GM19438 (cell line): ENCODE measurements around the gene ZBTB48.
"Not testable (repeated sequence)": the region's sequence is repeated elsewhere in the genome, so short reads cannot be mapped to it uniquely, and the experiment has no call there.

Source experiments
- ATAC-seq: cut with Tn5 transposase; IDR thresholded peaks from one replicate; pipeline ENCODE4 v1.9.1; 2021; ENCODE audit warnings: low read depth; ENCODE audit not compliant: unreplicated experiment

ZBTB48 gene

DNA sequence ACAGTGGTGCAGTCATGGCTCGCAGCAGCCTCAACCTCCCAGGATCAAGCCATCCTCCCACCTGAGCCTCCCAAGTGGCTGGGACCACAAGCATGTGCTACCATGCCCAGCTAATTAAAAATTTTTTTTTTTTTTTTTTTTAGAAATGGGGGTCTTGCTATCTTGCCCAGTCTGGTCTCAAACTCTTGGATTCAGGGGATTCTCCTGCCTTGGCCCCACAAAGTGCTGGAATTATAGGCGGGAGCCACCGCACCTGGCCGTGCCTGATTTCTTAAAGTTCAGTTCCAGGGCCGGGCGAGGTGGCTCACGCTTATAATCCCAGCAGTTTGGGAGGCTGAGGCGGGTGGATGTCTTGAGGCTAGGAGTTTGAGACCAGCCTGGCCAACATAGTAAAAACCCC, 51.3 kb downstream of the ZBTB48 start:
- ATAC-seq, result no peak

DNA sequence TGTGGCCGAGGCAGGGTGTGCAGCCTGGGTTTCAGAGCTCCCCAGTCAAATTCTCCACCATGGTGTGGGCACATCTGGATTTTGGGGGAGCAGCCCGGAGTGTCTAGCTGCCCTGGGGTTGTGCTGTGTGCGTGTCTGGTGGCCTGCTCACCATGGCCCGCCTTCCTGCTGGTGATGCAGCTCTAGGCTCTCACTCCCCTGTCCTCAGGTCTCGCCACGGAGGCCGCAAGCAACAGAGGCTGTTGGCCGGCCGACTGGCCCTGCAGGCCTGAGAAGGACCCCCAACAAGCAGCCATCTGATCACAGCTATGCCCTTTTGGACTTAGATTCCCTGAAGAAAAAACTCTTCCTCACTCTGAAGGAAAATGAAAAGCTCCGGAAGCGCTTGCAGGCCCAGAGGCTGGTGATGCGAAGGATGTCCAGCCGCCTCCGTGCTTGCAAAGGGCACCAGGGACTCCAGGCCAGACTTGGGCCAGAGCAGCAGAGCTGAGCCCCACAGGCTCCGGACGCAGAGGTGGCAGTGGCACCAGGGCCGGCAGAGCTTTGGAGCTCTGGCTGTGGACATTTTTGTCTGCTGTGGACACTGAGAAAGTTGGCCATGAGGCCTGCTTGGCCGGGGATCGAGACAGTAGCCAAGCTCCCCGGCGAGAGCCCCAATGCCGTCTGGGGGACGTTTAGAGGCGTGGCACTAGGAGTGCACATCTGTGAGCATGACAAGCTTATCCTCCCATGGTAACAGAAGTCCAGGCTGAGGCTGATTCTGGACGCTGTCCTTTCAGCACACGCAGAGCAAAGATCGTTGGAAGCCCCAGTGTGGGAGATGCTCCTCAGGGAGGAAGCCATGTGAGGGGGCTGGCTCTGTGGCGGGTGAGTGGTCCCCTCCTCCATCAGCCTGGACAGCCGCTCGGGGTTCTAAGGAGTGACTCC, 53.1 kb downstream of the ZBTB48 start:
- no peak for ATAC-seq

DNA sequence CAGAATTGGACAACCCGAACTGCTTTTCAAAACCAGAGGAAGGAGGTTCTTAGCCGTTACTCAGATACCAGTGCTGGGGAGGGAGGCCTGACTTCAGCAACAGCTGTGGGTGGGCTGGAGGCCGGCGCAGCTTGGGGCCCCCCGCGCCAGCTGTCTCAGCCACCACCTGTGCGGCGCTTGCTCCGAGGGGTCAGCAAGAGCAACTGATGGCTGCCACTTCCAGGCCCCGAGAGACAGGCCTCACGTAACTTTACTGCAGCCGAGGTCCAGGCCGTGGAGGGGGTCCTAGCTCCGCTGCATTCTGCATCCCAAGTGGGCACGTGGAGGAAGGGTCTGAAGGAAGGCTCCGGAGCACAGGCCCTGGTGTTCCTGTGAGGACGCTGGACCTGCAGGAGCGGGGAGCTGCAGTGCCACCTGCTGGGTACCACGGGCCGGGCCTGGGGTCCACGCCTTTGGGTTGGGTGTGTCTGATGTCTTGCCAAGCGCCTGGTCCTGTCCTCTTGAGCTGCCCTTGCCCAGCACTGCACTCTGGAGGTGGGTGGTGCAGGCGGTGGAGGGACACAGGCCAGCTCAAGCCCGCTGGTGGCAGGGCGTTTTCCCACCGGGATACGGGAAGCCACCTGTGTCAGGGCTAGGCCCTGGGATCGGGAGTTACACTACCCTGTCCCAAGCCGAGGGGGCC, 54.7 kb downstream of the ZBTB48 start:
- ATAC-seq, result no peak

DNA sequence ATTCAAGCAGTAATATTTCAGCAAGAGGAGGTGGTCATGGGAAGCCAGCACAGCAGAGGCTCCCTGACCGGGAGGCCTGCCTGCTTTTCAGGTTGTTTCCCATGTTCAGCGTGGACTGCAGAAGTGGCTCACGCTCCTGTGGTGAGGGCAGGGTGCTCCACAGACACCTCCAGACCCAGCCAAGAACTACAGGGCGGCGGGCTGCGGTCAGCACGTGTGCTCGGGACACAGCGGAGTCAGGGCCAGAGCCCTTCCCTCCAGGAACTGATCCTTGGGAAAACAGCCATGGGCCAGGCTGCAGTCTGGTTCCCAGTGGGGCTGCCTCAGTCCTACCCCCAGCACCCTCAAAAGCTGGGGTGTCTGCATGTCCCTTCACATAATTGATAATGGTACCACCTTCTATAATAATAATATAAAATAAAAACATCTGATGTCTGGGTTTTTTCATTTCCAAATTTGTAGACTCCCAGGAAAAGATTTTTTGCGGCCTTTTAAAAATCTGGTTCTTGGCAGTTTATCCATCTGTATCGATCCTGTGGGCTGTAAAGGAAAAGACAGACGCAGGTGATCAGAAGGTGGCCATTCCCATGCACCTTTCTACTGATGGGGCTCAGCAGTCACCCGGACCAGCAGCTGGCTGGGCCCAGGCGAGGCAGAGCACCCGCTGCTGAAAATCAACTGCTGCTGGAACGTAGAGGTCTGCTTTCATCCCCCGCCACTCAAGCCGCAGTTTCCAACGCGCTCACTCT, 55.5 kb downstream of the ZBTB48 start:
- no peak for ATAC-seq

DNA sequence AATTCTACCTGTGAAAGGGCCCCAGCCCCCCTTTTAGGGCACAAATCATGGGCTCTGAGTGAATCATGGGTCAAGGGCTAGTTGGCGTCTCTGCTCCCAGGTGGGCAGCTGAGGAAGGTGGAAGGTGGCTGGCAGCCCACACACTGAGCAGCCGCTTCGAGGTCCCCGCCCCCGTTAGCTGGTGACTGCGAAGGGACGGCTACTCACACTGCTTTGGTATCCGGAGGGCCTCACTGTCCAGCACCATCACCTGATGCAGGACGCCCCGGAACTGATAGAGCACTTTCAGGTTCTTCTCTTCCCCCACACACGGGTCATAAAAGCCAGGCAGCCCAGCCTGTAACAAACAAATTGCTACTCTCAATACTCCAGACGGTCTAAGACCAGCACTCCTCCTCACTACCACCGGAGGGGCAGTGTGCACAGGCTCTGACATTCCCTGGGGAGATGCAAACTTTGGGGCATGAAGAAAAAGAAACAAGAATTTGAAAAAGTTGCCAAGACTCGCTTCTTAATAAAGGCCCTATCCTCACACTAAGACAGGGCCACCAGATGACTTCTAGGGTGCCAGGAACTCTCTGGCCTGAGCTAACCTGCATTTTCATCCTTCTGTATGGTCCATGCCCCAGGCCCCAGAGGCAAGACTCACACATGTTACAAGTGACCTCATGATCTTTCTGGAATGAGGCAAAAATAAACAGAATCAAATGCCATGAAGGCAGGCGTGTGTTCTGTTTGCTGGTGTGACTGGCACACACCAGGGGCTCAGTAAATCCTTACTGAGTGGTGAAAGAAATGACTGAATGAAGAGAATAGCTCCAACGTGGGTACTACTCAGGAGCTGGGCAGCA, 56.3 kb downstream of the ZBTB48 start:
- no peak for ATAC-seq

DNA sequence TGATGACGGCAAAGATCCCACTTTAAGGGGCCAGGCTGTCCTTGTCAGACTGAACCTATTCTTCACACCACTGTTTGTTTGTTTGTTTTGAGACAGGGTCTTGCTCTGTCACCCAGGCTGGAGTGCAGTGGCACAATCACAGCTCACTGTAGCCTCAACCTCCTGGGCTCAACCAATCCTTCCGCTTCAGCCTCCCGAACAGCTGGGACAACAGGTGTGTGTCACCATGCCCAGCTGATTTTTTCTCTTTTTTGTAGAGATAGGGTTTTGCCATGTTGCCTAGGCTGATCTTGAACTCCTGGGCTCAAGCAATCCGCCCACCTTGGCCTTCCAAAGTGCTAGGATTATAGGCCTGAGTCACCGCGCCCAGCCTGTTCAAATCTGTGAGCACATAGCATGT, 57.0 kb downstream of the ZBTB48 start:
- not testable (repeated sequence) for ATAC-seq

DNA sequence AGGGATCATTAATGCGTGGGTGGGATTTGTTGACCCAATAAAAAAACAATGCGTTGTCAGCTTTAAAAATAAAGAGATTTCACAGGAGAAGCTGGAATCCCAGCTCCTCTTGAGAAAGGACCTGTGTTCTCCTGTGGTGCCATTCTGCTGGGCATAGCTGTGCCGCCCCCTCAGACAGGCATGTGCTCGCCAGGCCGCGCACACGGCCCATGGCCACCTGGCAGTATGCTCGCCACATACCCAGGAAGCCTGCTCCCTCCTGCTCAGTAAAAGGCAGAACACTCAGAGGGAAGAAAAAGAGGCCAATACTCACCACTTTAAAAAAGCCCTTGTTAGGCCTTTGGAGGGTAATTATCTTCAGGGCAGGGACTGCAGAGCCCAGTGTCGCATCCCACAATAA, 58.0 kb downstream of the ZBTB48 start:
- no peak for ATAC-seq

DNA sequence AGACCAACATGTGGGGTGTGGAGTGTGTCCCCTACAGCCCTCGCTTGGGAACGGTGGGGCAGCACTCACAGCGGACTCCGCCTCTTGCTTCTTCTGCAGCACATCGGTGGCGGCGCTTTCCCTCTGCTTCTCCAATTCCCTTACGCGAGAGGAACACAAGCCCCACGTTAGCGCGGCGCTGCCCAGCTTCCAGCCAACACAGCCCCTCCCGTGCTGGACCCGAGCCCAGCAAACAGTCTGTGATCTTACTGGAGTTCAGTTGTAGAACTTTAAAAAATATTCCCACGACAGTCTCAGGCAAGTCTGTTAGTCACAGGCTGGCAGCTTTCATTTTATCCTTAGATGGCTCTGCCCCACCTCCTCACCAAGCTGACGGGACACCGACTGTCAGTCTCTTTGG, 58.4 kb downstream of the ZBTB48 start:
- no peak for ATAC-seq
